Panc1 (cell line): ENCODE data around the gene OLFML2B.

Source experiments
- TF ChIP-seq, protein P1 (sequence below): fragments of 450-650 bp; IDR thresholded peaks from 2 replicates; pipeline ENCODE4 v1.5.1; 2017; ENCODE audit warnings: mild to moderate bottlenecking
- TF ChIP-seq, protein P2 (sequence below), 2 experiments: IDR thresholded peaks; 2 replicates each; pipeline ENCODE4 v1.6.1; 2011 to 2012; ENCODE audit warnings: low read depth in 2 of 2, control low read depth in 1 of 2, low read length in 1 of 2, mild to moderate bottlenecking in 1 of 2, moderate library complexity in 1 of 2; ENCODE audit not compliant: insufficient read depth in 1 of 2

DNA sequence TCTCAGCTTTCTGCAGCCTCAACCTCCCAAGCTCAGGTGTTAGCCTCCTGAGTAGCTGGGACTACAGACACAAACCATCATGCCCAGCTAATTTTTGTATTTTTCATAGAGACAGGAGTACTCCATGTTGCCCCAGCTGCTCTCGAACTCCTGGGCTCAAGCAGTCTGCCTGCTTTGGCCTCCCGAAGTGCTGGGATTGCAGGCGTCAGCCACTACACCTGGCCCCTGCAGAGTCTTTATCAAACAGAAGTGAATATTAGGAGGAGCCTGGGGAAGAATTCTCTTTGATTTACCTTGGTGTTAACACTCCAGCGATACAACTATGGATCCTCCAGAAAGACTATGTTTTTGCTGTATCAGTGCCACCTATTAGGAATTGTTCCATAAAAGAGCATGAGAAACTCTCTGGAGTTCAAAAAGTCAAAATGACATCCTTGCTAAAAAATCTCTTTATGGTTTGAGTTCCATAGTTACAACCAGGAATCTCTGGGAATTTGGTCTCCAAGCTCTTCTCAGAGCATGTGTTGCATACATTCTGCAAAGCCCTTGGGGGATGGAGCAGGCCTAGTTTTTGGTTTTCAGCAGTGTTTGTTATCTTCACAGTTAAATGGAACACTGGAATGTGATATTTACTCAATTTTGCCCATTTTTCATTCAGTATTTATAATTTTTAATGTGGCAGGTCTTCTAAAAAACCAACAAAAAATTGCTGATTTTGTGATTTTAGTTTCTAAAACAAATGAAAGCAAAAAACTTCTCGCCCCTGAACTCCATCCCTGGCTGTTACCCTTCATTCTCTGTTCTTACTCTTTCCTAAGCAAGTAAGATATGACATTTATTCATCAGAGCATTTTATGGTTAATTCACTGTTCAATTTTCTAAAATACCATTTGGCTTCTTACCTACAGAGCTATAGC is 77.3 kb downstream of the OLFML2B start:
- TF ChIP-seq, protein P1, sequence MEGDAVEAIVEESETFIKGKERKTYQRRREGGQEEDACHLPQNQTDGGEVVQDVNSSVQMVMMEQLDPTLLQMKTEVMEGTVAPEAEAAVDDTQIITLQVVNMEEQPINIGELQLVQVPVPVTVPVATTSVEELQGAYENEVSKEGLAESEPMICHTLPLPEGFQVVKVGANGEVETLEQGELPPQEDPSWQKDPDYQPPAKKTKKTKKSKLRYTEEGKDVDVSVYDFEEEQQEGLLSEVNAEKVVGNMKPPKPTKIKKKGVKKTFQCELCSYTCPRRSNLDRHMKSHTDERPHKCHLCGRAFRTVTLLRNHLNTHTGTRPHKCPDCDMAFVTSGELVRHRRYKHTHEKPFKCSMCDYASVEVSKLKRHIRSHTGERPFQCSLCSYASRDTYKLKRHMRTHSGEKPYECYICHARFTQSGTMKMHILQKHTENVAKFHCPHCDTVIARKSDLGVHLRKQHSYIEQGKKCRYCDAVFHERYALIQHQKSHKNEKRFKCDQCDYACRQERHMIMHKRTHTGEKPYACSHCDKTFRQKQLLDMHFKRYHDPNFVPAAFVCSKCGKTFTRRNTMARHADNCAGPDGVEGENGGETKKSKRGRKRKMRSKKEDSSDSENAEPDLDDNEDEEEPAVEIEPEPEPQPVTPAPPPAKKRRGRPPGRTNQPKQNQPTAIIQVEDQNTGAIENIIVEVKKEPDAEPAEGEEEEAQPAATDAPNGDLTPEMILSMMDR = no peak
- TF ChIP-seq, protein P2, sequence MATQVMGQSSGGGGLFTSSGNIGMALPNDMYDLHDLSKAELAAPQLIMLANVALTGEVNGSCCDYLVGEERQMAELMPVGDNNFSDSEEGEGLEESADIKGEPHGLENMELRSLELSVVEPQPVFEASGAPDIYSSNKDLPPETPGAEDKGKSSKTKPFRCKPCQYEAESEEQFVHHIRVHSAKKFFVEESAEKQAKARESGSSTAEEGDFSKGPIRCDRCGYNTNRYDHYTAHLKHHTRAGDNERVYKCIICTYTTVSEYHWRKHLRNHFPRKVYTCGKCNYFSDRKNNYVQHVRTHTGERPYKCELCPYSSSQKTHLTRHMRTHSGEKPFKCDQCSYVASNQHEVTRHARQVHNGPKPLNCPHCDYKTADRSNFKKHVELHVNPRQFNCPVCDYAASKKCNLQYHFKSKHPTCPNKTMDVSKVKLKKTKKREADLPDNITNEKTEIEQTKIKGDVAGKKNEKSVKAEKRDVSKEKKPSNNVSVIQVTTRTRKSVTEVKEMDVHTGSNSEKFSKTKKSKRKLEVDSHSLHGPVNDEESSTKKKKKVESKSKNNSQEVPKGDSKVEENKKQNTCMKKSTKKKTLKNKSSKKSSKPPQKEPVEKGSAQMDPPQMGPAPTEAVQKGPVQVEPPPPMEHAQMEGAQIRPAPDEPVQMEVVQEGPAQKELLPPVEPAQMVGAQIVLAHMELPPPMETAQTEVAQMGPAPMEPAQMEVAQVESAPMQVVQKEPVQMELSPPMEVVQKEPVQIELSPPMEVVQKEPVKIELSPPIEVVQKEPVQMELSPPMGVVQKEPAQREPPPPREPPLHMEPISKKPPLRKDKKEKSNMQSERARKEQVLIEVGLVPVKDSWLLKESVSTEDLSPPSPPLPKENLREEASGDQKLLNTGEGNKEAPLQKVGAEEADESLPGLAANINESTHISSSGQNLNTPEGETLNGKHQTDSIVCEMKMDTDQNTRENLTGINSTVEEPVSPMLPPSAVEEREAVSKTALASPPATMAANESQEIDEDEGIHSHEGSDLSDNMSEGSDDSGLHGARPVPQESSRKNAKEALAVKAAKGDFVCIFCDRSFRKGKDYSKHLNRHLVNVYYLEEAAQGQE (IDR thresholded peaks at IDR 0.05; ENCODE audit: insufficient read depth in 1 of 2, low read depth in 2 of 2, low read length in 1 of 2) = no peak
